Measurements from ENCODE around the gene TMEM181. TPM values are rescaled to one million over a fixed set of nuclear protein-coding genes. Genes with fewer than 3 reads are reported as not detected.

Gene TMEM181
- total and polyA plus RNA-seq, 2 donors (not counting 1 experiment from before 2014, with no cell fraction given), result 2.8 to 9.3 TPM

DNA sequence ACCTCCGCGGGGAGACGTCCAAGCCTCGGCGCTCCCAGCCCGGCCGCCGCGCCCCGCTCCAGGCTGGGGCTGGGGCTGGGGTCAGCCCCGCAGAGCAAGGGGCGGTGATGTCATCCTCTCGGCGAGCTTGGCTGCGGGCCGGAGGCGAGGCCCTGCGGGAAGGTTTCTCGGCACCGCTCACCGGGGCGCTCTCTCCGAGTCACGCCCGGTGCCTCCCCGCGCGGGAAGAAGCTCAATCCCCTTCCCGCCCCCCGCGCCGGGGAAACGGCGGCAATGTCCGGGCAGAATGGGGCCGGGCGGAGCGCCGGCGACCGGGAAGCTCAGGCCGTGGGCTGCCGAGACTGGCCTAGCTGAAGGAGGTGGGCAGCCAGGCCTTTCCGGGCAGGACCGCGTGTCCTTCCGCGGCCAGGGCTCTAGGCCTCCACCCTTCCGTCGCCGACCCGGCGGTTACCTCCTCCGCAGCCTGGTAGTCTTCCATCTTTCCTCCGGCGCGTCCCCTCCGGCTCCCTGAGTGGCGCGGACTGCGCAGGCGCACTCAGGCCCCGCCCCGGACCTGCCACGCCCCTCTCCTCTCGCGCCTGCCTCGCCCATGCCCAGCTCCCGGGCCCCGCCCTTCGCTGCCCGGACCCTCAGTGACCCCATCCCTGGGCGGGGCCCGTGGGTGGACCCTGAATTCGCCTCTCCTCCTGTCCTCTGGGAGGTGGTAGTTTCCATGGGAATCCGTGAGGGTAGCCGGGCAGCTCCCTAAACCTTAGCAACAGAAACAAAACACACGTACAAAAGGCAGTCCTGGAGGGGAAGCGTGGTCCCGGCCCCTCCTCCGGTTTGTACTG, 84.6 kb downstream of the TMEM181 start, which contains the start of gene DYNLT1:
TSS of gene DYNLT1 (minus strand) at position 513 of the 833 bp plus-strand sequence. CDS start at position 478, 35 bp downstream.
- no peaks in the 10 kb centered on the region for H3K27me3 Mint-ChIP-seq
- WGBS (ENCODE audit: insufficient coverage), result 0% methylated on average over 76 of the region's 81 CpGs
- Histone ChIP-seq H3K36me3 (replicated peaks in 1 of 2; ENCODE audit: control extremely low read depth in 1 of 2, control insufficient read depth in 1 of 2, extremely low read depth in 1 of 2, insufficient read depth in 2 of 2, low read length in 1 of 2) (peaks cover 0 to 7% of the 10 kb centered on the region in 2 experiments), H3K9me3 (ENCODE audit: control extremely low read depth in 1 of 3, control insufficient read depth in 2 of 3, insufficient read depth in 1 of 3, low read length in 2 of 3) (no peaks in the 10 kb centered on the region), H3K9ac (ENCODE audit: low read length) (peak within 1 kb of the TSS; percentile 98), H3K4me3 (ENCODE audit: control extremely low read depth in 1 of 5, extremely low read depth in 1 of 5, insufficient read depth in 1 of 5, low read depth in 2 of 5, low read length in 4 of 5) (peak within 1 kb of the TSS; percentile 86 to 99 (median 97)), H3K4me2 (replicated peaks; ENCODE audit: low read depth, low read length, poor library complexity, severe bottlenecking) (peak within 1 kb of the TSS; percentile 85), H3K79me2 (ENCODE audit: control insufficient read depth, insufficient read depth, low read length) (peaks cover 44% of the 10 kb centered on the region), H4K20me1 (ENCODE audit: control insufficient read depth, insufficient read depth, low read length, poor library complexity, severe bottlenecking) (peaks cover 7% of the 10 kb centered on the region), H3K27ac (ENCODE audit: low read length in 2 of 2) (peak within 1 kb of the TSS; percentile 90 to 91), H3K27me3 (replicated peaks in 1 of 4; ENCODE audit: control extremely low read depth in 1 of 4, control insufficient read depth in 3 of 4, insufficient read depth in 4 of 4, low read length in 3 of 4) (no peaks in the 10 kb centered on the region), H3K4me1 (ENCODE audit: control insufficient read depth in 2 of 2, insufficient read depth in 2 of 2, low read length in 2 of 2) (peaks cover 14 to 31% of the 10 kb centered on the region in 2 donors), H2AFZ (ENCODE audit: insufficient read depth, low read depth, low read length, poor library complexity, severe bottlenecking) (peak within 1 kb of the TSS; percentile 87)
- H3K4me1 Mint-ChIP-seq, result peaks cover 51% of the 10 kb centered on the region
- DNase-seq, result peak; percentile 91
- ATAC-seq (ENCODE audit: low read depth), result peak; percentile 85
- TF ChIP-seq EZH2 (IDR thresholded peaks at IDR 0.05; ENCODE audit: borderline replicate concordance, insufficient read depth, low read depth, low read length, poor library complexity, severe bottlenecking) (no peak), CTCF (IDR thresholded peaks at IDR 0.05) (no peak)
- peak within 1 kb of the TSS; percentile 97 for H3K27ac Mint-ChIP-seq
- H3K9me3 Mint-ChIP-seq (ENCODE audit: insufficient read depth), result no peaks in the 10 kb centered on the region
- POLR2A ChIA-PET, result interaction anchor here (0.7 to 0.8 kb wide), 3 partner anchors 294 to 435 kb away, joined by 3 to 4 read pairs (median 3); partner anchors contain the start of gene RSPH3
- peak within 1 kb of the TSS; percentile 98 for H3K4me3 Mint-ChIP-seq
- intact Hi-C loops (cut with micrococcal nuclease), result loop anchor here (2.0 to 10.0 kb wide), 5 partner anchors 16 to 820 kb away; partner anchors contain the start of gene SNX9
- CTCF ChIA-PET, result interaction anchor here (0.9 to 2.3 kb wide), 11 partner anchors 8 to 888 kb away, joined by 3 to 15 read pairs (median 3); no protein-coding TSS in a partner anchor
